ENCODE data around the gene MARCKS.

MARCKS gene

DNA sequence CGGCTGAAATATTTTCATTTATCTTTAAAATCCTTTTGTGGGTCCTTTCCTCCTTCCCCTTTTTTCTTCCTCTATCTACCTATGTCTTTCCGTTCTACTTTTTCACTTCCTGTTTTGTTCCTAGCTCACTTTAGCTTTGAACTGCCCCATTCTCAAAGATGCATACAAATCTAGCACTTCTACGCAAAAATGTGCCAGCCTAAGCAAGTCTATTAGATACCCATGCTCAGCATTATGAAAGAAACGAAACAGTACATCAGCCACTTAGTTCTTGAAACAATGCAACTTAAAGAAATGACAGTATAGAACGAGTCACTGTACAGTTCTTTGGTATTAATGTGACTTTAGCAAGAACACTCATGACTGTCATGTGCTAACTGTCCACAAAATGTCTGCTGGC, 47.3 kb upstream of the MARCKS start:
- H3K4me3 ChIP-seq (ENCODE audit: low read depth, low read length) = no peak overlapping the region

DNA sequence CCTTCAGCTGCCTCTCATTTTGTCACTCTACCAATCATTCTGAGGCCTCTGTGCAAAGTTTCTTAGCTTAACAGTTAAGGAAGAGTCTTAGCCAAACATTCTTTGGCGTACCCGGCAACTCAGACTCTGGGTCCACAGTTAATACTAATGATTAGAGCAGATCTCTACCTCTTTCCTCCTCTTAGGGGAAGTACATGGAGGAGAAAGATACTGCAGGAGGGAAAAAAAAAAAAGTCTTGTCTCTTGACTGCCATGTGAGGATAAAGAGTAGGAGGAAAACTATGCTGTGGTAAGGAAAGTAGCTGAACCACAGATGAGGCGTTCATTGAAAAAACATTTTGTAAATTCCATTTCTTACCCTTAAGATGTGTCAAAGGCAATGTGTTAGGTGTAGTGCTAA, 44.0 kb upstream of the MARCKS start:
- ChIA-PET CTCF (interaction anchor here (0.6 to 1.6 kb wide), 3 partner anchors 8 to 72 kb away, joined by 3 to 4 read pairs (median 3); no protein-coding TSS in a partner anchor), POLR2A (no interaction called here)
- TF ChIP-seq, protein P1, sequence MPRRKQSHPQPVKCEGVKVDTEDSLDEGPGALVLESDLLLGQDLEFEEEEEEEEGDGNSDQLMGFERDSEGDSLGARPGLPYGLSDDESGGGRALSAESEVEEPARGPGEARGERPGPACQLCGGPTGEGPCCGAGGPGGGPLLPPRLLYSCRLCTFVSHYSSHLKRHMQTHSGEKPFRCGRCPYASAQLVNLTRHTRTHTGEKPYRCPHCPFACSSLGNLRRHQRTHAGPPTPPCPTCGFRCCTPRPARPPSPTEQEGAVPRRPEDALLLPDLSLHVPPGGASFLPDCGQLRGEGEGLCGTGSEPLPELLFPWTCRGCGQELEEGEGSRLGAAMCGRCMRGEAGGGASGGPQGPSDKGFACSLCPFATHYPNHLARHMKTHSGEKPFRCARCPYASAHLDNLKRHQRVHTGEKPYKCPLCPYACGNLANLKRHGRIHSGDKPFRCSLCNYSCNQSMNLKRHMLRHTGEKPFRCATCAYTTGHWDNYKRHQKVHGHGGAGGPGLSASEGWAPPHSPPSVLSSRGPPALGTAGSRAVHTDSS (tag by site-specific recombination; IDR thresholded peaks at IDR 0.05) = no peak
- no peak for TF ChIP-seq ZNF596 (tag by site-specific recombination; IDR thresholded peaks at IDR 0.05)
- no peak for TF ChIP-seq ZNF223 (tag by site-specific recombination; IDR thresholded peaks at IDR 0.05)
- TF ChIP-seq, protein P2, sequence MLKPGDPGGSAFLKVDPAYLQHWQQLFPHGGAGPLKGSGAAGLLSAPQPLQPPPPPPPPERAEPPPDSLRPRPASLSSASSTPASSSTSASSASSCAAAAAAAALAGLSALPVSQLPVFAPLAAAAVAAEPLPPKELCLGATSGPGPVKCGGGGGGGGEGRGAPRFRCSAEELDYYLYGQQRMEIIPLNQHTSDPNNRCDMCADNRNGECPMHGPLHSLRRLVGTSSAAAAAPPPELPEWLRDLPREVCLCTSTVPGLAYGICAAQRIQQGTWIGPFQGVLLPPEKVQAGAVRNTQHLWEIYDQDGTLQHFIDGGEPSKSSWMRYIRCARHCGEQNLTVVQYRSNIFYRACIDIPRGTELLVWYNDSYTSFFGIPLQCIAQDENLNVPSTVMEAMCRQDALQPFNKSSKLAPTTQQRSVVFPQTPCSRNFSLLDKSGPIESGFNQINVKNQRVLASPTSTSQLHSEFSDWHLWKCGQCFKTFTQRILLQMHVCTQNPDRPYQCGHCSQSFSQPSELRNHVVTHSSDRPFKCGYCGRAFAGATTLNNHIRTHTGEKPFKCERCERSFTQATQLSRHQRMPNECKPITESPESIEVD (tag by site-specific recombination; IDR thresholded peaks at IDR 0.05) = no peak
- TF ChIP-seq, protein P3, sequence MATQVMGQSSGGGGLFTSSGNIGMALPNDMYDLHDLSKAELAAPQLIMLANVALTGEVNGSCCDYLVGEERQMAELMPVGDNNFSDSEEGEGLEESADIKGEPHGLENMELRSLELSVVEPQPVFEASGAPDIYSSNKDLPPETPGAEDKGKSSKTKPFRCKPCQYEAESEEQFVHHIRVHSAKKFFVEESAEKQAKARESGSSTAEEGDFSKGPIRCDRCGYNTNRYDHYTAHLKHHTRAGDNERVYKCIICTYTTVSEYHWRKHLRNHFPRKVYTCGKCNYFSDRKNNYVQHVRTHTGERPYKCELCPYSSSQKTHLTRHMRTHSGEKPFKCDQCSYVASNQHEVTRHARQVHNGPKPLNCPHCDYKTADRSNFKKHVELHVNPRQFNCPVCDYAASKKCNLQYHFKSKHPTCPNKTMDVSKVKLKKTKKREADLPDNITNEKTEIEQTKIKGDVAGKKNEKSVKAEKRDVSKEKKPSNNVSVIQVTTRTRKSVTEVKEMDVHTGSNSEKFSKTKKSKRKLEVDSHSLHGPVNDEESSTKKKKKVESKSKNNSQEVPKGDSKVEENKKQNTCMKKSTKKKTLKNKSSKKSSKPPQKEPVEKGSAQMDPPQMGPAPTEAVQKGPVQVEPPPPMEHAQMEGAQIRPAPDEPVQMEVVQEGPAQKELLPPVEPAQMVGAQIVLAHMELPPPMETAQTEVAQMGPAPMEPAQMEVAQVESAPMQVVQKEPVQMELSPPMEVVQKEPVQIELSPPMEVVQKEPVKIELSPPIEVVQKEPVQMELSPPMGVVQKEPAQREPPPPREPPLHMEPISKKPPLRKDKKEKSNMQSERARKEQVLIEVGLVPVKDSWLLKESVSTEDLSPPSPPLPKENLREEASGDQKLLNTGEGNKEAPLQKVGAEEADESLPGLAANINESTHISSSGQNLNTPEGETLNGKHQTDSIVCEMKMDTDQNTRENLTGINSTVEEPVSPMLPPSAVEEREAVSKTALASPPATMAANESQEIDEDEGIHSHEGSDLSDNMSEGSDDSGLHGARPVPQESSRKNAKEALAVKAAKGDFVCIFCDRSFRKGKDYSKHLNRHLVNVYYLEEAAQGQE (tag by site-specific recombination; IDR thresholded peaks at IDR 0.05) = no peak
- no peak for TF ChIP-seq ZNF302 (tag by site-specific recombination; IDR thresholded peaks at IDR 0.05; ENCODE audit: low read depth)
- no peak for TF ChIP-seq ZNF175 (tag by site-specific recombination; IDR thresholded peaks at IDR 0.05)
- no peak for TF ChIP-seq BCL11B (tag by site-specific recombination; IDR thresholded peaks at IDR 0.05; ENCODE audit: low read depth)
- no peak for TF ChIP-seq ZNF311 (tag by site-specific recombination; IDR thresholded peaks at IDR 0.05; ENCODE audit: borderline replicate concordance)
- TF ChIP-seq ZNF768 (tag by site-specific recombination; IDR thresholded peaks at IDR 0.05) = no peak
- TF ChIP-seq ZNF155 (tag by site-specific recombination; IDR thresholded peaks at IDR 0.05) = no peak
- TF ChIP-seq ZNF157 (tag by site-specific recombination; IDR thresholded peaks at IDR 0.05) = no peak
- no peak for TF ChIP-seq SALL2 (tag by site-specific recombination; IDR thresholded peaks at IDR 0.05; ENCODE audit: borderline replicate concordance)
- TF ChIP-seq, protein P4, sequence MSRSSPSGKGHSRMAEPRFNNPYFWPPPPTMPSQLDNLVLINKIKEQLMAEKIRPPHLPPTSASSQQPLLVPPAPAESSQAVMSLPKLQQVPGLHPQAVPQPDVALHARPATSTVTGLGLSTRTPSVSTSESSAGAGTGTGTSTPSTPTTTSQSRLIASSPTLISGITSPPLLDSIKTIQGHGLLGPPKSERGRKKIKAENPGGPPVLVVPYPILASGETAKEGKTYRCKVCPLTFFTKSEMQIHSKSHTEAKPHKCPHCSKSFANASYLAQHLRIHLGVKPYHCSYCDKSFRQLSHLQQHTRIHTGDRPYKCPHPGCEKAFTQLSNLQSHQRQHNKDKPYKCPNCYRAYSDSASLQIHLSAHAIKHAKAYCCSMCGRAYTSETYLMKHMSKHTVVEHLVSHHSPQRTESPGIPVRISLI (tag by site-specific recombination; IDR thresholded peaks at IDR 0.05) = no peak
- no peaks in the 10 kb centered on the region for H3K9me3 ChIP-seq (ENCODE audit: control insufficient read depth, insufficient read depth, low read depth, low read length)
- H3K4me3 ChIP-seq (ENCODE audit: low read depth, low read length) = no peak overlapping the region
- no peaks in the 10 kb centered on the region for H3K36me3 ChIP-seq (ENCODE audit: control insufficient read depth in 2 of 2, insufficient read depth in 1 of 2, low read length in 2 of 2)
- H3K27ac ChIP-seq (ENCODE audit: extremely low read depth, low read depth, low read length) = no peak overlapping the region
- H3K4me1 ChIP-seq (ENCODE audit: control insufficient read depth, insufficient read depth, low read length) = no peaks in the 10 kb centered on the region

More for the DNA sequence above, 47.3 kb upstream of the MARCKS start:
- Histone ChIP-seq H3K9me3 (ENCODE audit: control insufficient read depth, insufficient read depth, low read depth, low read length) (no peaks in the 10 kb centered on the region), H3K4me1 (ENCODE audit: control insufficient read depth, insufficient read depth, low read length) (no peaks in the 10 kb centered on the region), H3K27ac (ENCODE audit: extremely low read depth, low read depth, low read length) (no peak overlapping the region), H3K36me3 (ENCODE audit: control insufficient read depth in 2 of 2, insufficient read depth in 1 of 2, low read length in 2 of 2) (no peaks in the 10 kb centered on the region)
- CTCF ChIA-PET = interaction anchor here (1.1 kb wide), 1 partner anchor 49 kb away, joined by 3 read pairs; no protein-coding TSS in a partner anchor
- POLR2A ChIA-PET = no interaction called here
- TF ChIP-seq ZBTB7A (tag by site-specific recombination; IDR thresholded peaks at IDR 0.05; ENCODE audit: low read depth) (no peak), MYNN (tag by site-specific recombination; IDR thresholded peaks at IDR 0.05; ENCODE audit: borderline replicate concordance) (no peak), GLI2 (tag by site-specific recombination; IDR thresholded peaks at IDR 0.05; ENCODE audit: borderline replicate concordance, low read depth) (no peak), ZXDB (tag by site-specific recombination; IDR thresholded peaks at IDR 0.05) (no peak), ZNF544 (tag by site-specific recombination; IDR thresholded peaks at IDR 0.05) (no peak), HOXD13 (CRISPR knock-in tag; IDR thresholded peaks at IDR 0.05; ENCODE audit: borderline replicate concordance) (no peak), ZNF426 (tag by site-specific recombination; IDR thresholded peaks at IDR 0.05) (no peak), ZNF274 (IDR thresholded peaks at IDR 0.05; ENCODE audit: low read length) (no peak), ZNF274 (tag by site-specific recombination; IDR thresholded peaks at IDR 0.05; ENCODE audit: borderline replicate concordance) (no peak), YY1 (tag by site-specific recombination; IDR thresholded peaks at IDR 0.05) (no peak), ZNF768 (tag by site-specific recombination; IDR thresholded peaks at IDR 0.05) (no peak), ZNF37A (tag by site-specific recombination; IDR thresholded peaks at IDR 0.05) (no peak), ZNF214 (tag by site-specific recombination; IDR thresholded peaks at IDR 0.05; ENCODE audit: borderline replicate concordance) (no peak), ZNF174 (tag by site-specific recombination; IDR thresholded peaks at IDR 0.05) (no peak), RBAK (tag by site-specific recombination; IDR thresholded peaks at IDR 0.05) (no peak), ZNF404 (tag by site-specific recombination; IDR thresholded peaks at IDR 0.05) (no peak), EGR2 (tag by site-specific recombination; IDR thresholded peaks at IDR 0.05; ENCODE audit: low read depth) (no peak), ZFP41 (tag by site-specific recombination; IDR thresholded peaks at IDR 0.05; ENCODE audit: borderline replicate concordance) (no peak), ZNF184 (tag by site-specific recombination; IDR thresholded peaks at IDR 0.05) (no peak)
- TF ChIP-seq, protein P5, sequence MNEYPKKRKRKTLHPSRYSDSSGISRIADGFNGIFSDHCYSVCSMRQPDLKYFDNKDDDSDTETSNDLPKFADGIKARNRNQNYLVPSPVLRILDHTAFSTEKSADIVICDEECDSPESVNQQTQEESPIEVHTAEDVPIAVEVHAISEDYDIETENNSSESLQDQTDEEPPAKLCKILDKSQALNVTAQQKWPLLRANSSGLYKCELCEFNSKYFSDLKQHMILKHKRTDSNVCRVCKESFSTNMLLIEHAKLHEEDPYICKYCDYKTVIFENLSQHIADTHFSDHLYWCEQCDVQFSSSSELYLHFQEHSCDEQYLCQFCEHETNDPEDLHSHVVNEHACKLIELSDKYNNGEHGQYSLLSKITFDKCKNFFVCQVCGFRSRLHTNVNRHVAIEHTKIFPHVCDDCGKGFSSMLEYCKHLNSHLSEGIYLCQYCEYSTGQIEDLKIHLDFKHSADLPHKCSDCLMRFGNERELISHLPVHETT (tag by site-specific recombination; IDR thresholded peaks at IDR 0.05) = no peak
